ENCODE data around the gene CIB2.

CIB2 gene

DNA sequence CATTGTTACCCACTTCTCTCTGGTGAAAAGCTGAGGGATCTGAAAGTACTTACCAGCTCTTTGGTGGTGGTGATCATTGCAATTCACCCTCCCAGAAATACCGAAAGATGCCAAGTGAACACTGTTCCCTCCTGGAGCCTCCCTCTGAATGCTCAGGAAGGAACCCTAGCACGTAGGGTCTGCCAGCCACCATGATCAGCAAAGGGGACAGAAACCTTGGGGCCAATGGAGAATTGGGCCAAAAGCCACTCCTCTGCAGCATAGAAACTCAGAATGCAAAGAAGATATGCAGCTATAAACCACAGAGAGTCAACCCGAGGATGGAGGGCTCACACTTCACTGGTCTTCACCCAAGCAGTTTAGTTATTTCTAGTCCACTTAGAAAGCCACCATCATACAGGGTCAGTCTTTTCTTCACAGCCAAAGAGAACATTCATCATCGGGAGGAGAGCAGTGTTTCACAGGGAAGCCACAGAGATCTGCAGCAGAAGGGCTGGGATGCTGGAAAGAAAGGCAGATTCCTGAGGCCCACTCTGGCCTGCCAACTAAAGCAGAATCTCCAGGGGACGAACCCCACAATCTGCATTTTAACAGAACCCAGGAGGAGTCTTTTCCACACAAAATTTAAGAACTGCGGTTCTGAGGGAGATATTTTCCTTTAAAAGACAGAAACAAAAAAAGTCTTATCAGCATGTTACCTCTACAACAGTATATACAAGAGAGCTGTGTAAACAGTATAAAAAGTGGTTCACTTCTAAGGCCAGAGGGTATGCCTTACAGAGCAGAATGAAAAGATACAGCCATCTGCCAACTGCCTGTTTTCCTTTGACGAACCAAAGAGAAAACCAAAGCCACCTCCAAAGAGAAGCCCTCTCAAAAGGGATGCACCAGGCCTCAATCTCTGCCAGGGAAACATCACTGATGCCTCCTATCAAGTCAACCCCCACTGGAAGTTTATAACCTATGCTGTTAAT, 65.0 kb downstream of the CIB2 start:
- DNase-seq (ENCODE audit: low read depth in 2 of 2): no peak

DNA sequence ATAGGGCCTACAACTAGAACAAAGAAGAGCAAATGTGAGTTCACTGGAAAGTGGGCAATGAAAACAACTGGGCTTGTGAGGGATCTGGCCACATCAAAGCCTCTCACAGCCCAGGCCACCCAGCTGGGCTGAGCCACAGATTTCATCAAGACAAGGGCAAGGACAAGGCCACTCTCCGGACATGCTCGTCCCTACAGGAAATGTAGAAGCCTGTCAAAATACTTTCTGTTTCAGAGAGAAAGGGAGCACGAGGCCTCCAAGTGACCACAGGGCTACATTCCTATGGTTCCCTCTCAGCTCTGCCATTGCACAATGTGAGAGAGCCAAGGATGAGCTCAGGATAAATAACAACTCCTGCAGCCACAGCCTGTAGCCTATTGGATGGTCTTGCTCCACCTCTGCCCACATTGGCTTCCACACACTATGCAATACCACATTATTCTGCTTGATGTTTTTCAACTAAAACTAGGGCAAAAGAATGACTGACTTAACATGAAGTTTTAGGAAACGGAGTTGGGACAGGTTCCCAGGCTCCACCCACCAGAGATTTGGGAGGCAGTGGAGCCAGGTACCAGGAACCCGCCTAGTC, 65.9 kb downstream of the CIB2 start:
- DNase-seq (ENCODE audit: low read depth in 2 of 2): no peak

DNA sequence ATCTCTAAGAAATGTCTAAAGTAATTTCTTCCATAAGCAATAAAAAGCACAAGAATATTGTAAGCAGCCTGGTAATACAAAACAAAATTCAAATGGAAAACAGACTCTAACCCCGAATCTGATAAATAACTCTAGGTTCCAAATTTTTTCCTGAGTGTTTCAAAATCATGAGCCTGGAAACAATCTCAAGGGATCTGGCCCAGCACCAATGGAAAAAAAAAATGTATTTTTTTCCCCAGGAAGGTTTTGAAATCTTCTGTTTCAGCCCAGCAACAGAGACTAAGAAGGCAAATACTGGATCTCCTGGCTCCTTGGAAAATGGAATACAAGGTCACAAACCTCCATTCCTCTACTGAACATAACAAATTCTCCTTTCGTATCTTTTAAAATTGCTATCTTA, 66.7 kb downstream of the CIB2 start:
- no peak for DNase-seq (ENCODE audit: low read depth in 2 of 2)

DNA sequence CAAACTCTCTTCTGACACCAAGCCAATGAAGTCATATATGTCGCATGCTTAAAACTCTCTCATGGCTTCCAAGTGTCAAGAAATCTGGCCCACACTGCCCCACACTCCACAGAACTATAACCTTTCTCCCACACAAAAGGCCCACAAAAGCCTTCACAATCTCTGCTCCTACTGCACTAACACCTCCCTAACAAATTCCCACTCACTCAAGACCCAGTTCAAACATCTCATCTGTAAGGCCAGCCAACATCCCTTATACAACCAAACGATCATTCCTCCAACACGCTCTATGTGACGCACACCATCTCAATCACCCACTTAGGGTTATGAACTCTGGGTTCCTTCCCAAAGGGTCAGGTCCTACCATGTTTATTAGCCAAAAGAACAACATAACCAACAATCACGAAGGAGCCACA, 67.3 kb downstream of the CIB2 start:
- DNase-seq (ENCODE audit: low read depth in 2 of 2): no peak

DNA sequence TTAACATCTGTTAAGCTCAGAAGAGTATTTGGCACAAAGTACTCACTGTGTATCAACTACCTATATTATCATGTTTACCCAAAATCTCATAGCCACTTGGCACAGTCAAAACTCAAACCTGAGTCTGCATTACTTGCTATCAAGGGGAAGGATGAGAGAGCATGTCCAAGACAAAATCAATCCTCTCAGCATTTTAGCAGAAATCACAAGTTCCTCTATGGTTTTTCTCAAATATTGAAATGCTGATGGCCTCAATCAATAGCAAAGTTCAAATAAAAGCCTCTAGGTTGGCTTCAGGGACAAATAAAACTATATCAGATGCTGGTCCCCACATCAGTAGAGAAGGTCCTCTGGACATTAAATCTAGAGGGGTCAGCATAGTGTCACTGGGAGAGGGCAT, 68.0 kb downstream of the CIB2 start:
- DNase-seq (ENCODE audit: low read depth in 2 of 2): no peak

DNA sequence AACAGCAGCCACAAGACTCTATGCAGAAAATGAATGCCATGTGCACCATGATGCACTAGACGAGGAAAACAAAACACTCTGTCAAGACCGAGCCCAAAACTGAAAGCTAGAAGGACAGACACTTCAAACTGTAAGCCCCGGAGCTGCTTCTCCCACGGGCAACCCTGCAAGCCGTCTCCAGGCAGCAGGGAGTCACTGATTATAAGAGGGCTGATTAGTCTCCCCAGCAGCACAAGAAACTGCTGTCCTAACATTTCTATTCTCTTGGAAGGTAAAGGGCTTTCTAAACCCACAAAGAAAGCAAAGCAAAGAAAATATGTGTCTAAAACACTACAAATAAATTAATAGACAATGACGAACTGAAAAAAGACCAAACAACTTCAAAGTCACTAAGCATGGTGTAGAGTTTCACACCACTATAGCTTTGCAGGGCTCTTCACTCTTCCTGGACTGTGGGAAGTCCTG, 69.2 kb downstream of the CIB2 start:
- peak in 1 of 2 donors; percentile 42 for DNase-seq (ENCODE audit: low read depth in 2 of 2)

DNA sequence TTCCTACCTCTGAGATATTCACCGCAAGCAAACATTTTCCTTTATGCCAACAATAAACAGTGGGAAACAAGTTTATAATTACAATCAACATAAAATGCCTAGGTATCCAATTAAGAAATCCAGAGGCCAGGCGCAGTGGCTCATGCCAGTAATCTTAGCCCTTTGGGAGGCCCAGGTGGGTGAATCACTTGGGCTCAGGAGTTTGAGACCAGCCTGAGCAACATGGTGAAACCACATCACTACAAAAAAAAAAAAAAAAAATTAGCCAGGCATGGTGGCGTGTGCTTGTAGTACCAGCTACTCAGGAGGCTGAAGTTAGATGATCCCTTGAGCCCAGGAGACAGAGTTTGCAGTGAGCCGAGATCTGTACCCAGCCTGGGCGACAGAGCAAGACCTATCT, 71.0 kb downstream of the CIB2 start:
- no peak for DNase-seq (ENCODE audit: low read depth in 2 of 2)

DNA sequence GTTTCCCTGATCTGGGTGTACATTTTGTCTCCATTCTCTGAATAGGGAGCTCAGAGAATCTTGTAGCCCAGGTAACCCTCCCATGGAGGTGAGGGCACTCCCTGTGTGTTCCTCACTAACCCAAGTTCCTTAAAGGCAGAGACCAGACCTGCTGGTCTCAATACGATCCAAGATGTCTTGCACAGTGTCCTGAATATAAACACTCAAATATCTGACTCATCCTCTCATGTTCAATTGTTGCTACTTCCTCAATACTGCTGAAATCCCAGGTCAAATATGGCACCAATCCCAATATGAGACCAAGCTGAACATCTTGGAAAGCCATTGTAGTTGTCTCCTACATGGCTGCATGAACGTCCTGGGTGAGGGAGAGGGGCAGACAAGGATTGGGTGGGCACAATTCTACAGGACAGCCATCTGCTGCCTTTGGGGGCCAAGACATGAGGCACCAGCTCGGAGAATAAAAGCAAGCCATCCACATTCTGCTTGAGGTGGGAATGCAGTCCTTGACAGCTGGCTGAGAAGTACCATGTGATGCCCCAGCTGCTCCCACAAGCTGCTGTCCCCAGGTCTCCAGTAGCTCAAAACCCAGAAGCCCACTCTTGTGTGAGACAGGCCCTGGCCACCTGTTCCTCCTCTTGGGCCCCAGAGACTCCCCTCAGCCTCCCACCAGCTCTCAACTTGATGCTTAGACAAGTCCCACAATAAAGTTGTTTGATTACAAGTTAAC, 72.0 kb downstream of the CIB2 start:
- DNase-seq (ENCODE audit: low read depth in 2 of 2): no peak

DNA sequence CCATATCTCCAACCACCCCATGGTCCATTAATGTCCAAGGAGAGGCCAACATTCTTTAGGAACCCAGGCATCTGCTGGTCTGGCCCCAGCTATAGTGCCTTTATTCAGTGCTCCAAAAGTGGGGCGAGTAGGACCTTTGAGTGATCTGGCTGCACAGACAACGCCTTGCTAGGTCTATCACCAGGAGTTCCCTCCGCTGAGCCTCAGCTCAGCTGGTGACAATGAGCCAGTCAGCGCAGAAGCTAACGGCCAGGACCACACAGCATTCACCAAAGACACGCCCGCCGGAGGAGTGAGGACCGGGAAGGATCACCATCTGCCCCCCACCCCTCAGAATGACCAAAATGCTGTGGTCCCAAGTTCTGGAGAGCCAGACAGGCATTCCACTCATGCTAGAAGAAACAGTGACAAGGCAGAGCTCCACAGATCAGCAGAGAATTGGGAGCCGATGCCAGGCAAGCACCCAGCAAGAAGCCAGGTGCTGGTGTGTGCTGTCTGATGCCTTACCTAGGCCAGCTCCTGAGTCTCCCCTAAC, 72.8 kb downstream of the CIB2 start:
- no peak for DNase-seq (ENCODE audit: low read depth in 2 of 2)

DNA sequence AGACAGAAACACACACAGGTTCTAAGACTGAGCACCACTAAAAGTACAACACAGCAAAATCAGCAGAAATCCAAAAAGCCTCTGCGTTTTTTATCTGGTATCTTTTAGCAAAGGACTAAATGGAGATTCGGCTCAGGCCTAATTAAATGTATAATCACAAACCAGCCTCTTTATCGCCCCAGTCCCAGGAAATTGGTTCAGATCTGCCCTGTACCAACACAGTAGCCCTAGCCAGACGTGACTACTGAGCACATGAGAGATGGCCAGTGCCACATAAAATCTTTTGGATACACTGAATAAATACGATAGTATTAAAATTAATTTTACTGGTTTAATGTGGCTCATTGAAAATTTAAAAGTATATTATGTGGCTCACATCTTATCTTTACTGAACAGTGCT, 73.4 kb downstream of the CIB2 start:
- DNase-seq (ENCODE audit: low read depth in 2 of 2): no peak

DNA sequence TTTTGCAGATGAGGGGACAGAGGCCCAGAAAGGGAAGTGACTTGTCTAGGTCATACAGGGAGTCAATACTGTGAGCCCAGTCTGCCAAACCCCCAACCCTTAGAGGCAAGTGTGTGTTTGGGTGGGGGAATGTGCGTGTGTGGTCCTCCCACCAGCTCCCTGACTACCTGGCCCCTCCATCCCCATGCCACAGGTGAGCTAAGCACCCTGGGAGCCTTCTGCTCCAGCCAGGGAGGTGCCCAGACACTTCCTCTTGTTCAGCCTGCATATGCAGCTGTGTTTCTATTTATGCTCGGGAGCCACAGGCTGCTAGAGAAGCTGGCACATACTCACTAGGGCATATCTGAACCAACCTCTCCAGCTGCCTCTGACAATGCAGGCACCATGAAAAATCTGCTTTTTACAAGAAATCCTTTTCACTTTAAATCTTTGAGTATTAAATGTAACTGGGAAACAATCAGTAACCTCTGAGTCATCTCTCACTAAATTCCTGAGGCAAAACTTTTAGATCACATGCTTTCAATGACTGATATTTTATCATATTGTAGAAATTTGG, 74.5 kb downstream of the CIB2 start:
- DNase-seq (ENCODE audit: low read depth in 2 of 2): no peak

DNA sequence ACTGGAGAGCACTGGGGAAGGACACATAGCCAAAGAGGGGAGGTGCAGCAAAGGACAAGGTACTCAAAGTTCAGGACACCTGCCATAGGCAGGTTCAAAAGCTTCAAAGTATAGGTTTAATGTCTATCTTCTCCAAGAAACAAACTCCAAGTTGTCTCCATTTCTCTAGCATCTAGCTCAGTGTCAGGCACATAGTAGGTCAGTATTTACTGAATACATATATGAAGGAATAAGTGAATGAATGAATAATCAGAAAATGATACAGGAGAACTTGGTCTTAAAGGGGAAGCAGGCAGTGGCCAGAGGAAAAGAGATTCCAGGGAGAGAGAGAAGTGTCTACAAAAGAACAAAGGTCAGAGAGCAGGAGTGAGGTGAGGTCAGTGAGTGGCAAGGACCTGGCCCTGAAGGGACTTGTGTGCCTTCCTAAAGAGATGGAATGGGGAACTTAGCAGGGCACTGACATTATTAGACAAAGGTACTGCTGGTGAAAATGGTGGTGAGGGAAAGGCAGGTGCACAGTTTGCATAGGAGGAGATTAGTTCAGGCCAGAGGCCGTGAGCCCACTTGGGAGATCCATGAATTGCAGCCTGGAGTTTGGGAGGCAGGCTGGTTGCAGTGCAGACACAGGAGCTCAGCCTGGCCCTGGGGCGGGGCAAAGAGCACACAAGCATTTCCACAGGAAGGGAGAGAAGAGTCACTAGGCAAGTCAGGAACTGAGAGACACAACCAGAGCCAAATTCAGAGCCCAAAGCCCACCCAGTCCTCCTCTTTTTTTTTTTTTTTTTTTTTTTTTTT, 75.1 kb downstream of the CIB2 start:
- no peak for DNase-seq (ENCODE audit: low read depth in 2 of 2)

DNA sequence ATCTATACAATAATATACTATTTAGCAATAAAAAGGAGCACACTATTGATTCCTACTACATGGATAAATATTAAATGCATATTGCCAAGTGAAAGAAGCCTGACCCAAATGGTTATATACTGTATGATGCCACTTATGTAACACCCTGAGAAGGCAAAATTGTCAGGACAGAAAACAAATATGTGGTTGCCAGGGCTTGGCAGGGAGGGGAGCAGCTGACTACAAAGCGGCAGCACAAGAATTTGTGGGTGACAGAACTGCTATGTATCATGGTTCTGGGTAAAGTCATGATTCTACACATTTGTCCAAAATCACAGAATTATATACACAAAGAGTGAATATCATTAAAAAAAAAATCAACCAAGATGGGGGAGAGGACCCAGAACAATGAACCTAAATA, 76.3 kb downstream of the CIB2 start:
- no peak for DNase-seq (ENCODE audit: low read depth in 2 of 2)

Measured in stimulated activated CD4-positive, alpha-beta T cell treated with anti-CD3 and anti-CD28 coated beads, Interleukin-1b, Interleukin-23, amount 100 ng/mL, for 4 hours (primary cell).